Activated CD8-positive, alpha-beta memory T cell treated with anti-CD3 and anti-CD28 coated beads for 4 hours (primary cell): ENCODE data around the gene RGL1.
"Not testable (repeated sequence)": the region's sequence is repeated elsewhere in the genome, so short reads cannot be mapped to it uniquely, and the experiment has no call there.

Experiments used
- DNase-seq, 2 donors: peaks; one replicate each; pipeline ENCODE4 v3.0.0-alpha.2; 2020; ENCODE audit warnings: low read depth in 2 of 2

The RGL1 gene

DNA sequence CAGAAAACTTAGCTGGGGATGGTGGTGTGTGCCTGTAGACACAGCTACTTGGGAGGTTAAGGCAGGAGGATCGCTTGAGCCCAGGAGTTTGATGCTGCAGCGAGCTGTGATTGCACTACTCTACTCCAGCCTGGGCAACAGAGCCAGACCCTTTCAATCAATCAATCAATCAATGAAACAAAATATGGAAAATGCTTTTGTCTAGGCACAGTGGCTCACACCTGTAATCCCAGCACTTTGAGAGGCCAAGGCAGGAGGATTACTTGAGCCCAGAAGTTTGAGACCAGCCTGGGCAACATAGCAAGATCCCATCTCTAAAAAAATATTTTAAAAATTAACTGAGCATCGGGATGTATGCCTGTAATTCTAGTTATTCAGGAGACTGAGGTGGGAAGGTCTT is 19.0 kb upstream of the RGL1 start:
- not testable (repeated sequence) for DNase-seq

DNA sequence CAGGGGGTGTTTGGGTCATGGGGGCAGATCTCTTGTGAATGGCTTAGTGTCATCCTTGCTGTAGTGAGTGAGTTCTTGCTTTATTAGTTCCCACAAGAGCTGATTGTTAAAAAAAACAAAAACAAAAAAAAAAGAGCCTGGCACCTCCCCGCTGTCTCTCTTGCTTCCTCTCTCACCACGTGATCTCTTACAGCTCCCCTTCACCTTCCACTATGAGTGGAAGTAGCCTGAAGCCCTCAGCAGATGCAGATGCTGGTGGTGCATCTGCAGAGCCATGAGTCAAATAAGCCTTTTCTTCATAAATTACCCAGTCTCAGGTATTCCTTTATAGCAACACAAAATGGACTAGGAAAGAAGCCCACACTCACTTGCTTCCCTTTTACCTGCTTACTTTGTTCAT is 17.2 kb upstream of the RGL1 start:
- DNase-seq = no peak

DNA sequence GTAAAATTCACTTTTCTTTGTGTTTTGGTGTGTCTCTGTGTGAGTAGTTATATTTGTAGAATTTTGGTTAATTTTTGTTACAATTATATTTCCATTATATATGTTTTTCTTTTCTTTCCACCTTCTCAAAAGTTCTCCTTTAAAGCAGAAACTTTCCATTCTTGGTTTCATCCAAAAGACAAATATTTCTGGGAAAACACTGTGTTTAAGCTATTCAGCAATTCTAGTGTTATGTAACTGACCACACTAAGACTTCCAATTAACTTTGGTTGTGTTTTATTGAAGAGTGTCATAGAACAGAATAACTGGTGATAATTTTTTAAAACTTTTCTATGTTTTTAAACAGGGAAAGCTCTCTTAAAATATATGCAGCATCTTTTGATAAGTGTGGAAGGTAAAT is 13.6 kb upstream of the RGL1 start:
- DNase-seq = no peak

DNA sequence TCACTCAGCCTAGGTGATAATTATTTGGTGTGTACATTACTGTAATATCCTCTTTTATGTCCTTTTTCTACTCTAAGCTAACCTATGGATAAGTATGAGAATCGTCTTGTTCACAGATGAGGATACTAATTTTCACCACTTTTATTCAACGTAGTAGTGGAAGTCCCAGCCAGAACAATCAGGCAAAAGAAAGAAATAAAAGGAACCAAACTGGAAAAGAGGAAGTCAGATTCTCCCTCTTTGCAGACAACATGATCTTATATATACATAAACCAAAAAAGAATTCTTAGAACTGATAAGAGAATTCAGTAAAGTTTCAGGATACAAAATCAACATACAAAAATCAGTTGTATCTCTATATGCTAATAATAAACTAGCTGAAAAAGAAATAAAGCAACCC is 12.6 kb upstream of the RGL1 start:
- DNase-seq = no peak

DNA sequence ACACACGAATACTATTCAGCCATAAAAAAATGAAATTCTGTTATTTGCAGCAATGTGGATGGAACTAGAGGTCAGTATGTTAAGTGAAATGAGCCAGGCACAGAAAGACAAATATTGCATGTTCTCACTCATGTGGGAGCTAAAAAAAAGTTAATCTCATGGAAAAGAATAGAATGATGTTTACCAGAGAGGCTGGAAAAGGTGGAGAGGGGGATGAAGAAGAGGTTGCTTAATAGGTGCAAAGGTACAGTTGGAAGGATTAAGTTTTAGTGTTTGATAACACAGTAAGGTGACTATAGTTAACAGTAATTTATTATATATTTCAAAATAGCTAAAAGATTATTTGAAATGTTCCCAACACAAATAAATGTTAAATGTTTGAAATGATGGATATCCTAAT is 10.8 kb upstream of the RGL1 start:
- no peak for DNase-seq

DNA sequence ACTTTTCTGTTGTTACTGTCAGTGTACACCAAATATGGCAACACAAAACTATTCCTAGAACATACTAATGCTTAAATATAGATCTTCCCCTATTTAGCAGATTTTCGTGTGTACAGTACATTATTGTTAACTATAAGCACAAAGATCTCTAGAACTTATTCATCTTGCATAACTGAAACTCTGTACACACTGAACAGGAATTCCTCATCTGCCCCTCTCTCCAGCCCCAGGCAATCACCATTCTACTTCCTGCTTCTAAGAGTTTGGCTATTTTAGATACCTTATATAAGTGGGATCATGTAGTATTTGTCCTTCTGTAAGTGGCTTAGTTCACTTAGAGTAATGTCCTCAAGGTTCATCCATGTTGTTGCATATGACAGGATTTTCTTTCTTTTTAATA is 4.5 kb upstream of the RGL1 start:
- DNase-seq = no peak

DNA sequence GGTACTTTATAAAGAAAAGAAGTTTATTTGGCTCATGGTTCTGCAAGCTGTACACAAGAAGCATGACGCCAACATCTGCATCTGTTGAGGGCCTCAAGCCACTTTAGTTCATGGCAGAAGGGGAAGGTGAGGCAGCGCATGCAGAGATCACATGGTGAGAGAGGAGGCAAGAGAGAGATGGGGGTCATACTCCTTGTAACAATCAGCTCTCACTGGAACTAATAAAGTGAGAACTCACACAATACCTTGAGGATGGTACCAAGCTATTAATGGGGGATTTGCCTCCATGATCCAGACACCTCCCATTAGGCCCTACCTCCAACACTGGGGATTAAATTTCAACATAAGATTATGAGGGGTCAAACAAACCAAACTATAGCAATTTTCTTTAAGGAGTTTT is 3.3 kb upstream of the RGL1 start:
- DNase-seq = no peak

DNA sequence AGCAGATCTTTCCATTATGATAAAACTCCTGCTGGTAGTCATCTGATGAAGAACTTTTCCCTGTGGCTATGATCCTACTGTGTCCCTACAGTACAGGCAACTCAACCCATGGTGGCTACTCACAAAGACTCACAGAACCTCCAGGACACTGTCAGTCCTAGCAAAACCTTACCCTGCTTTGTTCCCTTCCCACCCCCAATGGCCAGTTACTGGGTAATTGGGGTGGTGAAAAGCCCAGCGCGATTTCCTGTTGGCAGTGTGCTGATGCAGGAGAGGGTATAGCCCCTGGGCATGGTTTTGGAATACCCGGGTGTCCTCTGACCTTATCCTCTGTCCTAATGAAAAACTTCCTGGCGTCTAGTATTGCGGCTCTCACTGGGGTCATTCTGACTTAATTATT is 533 bp upstream of the RGL1 start:
- DNase-seq = no peak

DNA sequence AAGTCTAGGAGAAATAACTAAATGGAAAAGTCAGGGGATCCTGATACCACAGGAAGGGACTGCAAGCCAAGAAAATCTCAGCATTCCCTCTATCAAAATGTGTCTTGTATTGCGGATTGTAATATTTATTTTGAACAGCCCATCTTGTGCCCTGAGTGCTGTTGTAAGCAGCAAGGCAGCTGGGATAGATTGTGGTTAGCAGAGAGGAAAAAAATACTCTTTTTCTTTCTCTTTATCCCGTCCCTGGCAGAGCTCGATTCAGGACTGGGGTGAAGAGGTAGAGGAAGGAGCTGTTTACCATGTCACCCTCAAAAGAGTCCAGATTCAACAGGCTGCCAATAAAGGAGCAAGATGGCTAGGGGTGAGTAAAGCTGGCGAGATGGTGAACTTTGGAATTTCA is 1.2 kb downstream of the RGL1 start:
- no peak for DNase-seq

DNA sequence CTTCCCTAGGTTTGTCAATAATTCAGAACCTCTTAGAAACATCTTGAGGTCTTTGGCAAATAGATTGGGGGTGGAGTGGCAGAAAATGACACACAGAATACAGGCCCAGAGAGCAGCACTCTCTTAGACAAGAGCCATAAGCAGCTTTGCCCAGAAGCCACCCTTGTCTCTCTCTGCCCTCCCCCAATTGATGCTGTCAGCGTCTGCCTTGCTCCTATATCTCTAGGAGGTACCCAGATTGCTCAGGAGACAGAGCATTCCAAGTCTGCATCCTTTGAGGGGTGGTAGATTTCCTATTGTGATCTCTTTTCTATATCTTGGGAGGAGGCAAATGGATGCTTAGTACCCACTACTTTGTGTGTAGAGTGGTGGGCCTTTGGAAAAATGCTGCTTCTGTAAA is 1.8 kb downstream of the RGL1 start:
- DNase-seq = no peak

DNA sequence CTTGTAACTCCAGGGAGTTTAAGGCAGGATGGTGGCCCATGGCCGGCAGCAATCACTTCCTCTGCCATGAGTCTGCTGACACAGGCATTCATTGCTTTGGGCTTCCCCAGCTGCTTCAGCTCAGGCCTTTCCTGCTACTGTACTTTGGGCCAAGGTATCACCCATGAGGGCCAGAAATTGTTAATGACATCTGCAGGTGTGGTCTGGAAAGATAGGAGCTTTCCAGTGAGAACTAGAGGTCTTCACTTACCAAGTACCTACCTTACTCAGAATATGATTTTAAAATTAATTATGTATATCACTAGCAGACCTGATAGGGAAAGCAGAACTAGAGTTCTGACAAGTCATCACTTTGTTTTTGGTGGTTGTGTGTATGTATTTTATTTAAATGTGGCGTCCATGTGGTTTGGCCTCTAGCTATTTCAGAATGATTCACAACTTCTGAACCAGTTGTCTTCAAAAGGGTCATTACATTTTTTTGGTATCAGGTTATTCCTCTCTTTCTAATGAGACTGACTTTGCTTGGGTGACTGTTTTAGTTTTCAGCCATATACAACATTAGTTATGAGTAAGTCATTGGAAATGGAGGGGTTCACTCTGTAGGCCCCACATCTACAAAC is 2.7 kb downstream of the RGL1 start:
- DNase-seq = no peak

DNA sequence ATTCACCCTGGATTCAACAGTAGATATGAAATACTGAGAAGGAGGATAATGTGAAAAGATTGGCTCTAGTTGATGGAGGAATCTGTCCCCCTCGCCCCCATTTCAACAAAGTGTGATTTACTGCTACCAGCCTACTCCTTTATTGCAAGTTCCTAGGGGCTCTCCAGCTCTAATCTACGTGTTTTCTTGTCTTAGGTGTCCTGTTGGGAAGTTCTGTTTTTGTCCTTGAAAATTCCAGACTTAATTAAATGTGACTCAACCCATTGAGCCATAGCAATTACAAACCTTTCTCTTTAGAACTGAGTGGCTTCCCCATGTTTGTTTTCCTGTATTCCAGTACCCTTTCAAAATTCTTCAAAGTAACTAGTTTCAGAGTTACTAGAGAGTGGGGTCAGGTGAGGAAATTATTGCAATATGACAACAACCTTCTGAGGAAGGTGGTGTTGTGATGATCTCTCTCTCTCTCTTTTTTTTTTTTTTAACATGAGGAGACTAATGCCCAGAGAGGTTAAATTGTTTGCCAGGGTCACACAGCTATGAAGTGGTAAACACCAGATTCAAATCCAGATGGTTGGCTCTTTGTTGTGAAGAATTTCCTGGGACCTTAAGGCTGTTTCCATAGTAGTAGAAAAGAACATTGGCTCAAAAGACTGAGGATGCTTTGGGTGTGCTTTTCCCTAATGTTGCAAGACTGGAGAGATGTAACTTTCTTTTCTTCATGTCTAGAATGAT is 3.5 kb downstream of the RGL1 start:
- DNase-seq = no peak

DNA sequence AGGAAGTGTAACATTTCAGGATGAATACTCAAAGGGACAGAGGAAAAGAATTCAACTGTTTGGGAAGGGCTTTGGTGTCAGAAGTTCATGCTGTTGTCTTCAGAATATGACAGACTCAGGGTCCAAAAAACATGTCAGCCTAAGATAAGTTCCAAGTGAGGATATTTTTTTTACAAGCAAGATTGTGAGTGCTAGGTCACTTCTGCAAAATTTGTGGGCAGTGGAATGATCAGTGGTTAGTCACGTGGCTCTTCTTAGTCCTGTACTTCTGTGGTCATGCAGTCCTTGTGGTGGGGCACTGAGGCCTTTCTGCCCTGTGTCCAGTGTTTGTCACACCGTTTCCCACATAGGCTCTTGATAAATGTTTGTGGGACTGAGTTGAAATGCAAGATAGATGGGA is 5.2 kb downstream of the RGL1 start:
- no peak for DNase-seq

DNA sequence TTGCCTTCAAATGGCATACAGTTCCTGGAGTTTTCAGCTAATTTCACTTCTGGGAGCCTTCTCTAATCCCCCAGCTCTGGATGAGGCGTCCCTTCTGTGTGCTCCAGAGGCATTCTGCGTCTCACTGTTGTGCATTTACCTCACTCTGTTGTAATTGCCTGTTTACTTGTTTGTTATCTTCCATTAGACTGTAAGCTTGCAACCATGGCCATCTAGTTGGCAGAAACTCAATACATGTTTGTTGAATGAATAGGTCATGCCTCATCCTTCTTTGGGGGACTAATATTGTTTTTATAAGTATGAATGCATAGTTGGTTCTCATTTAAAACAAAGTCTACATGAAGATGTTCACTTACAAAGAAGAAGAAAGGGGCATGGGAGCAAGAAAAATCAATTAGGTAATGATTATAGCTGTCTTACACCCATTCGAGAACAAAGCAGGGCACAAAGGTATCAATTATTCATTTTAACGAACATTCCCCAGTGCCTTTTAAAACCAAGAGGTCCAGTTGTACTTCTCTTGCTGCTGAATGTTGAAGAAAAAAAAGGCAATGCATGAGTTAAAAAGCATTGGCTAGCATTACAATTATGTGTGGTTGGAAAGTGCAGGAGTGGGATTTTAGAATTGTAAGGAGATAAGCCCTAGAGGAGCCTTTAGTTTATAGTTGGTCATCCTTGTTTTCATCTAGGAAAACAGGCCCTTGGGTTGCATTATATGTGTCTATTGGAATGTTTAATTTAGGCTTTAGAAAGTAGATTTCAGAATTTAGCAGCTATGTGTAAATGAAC is 6.0 kb downstream of the RGL1 start:
- DNase-seq = no peak

DNA sequence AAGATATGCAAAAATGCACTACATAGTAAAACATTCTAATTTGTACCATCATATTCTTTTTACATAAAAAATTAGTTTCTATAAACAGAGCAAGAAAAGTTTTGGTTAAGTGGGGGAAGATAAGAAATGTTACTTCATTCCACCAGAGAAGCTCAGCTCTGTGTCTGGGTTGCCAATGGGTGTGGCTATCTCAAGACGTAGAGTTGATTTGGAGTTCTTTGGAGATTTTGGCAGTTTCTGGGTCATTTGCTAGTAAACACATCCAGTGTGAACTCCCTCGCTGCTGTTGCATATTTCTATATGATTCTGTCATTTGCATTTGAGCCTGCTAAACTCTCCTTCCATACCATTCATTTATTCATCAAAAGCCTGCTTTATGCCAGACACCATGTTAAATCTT is 7.2 kb downstream of the RGL1 start:
- DNase-seq = no peak

DNA sequence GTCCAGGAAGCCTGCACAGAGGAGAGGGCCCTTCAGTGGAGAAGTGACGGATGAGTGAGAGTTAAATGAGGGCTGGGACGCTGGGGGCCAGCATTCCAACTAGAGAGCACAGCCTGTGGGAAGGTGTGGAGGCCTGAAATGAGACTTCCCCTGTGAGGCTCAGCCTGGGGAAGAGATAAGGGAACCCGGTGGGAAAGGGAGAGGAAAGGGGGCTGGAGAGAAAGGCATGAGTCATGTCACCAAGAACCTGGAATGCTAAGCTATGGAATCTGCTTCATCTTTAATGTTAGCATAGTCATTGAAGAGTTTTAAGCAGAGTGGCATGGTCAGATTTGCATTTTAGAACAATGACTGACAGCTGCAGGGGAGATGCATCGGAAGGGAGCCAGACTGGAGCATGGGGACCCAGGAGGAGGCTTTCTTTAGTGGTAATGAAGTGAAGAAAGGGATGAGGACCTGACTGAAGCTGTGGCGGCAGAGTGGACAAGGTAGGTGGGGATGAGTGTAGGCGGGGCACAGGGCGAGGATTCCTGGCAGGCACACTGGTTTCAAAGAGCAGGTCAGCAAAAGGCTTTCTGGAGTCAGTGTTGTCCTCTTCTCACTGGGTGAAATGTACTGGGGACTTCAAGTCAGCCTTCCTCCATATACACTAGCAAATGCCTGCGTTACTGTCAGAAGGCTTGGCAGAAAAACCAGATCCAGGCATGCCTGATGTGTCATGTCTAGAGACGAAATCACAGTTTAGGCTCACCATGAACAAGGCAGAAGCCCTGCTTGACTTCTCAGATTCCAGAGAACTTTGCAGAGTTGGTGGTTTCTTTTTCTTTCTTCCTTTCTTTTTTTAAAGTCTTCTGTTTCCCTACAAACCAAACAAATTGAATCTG is 8.0 kb downstream of the RGL1 start:
- no peak for DNase-seq

DNA sequence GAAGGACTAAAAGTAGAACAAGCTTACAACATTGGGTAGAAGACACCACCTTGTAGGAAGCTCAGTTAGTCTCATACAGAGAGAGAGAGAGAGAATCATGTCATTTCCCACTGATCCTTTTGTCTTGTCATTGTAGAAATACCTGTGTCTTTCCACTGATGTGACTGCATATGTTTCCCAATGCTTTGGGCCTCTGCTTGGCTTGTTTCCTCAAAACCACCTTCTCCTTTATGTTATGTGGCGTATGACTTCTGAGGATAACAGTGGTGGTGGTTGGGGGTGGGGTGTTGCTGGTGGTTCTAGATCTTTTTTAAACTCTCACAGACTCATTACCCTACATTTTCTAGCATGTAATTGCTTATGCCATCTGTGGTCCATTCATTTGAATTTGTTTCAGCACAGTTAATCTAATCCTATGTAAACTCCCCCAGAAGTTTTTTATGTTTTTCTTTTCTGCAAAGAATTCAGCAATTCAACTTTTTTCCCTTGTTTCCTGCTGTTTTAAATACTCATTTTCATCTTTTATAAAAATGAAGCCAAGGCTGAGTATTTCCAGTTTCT is 9.3 kb downstream of the RGL1 start:
- DNase-seq = no peak

DNA sequence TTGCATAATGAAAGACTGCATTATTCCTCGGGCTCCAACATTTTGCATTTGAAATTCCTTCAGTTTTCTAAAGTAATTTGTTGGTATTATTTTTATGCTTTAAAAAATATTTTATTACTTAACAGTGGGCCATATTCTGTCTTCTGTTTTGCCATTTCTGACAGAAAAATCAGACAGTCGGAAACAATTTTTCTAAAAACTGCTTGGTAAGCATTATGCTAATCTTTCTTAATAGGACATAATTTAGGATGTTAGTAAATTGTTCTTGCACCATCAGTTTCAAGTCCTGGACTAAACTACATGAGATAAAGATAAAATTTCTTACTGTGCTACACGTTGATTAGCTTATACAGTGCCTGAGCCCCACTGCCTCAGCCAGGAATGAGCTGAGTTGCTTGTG is 11.2 kb downstream of the RGL1 start:
- DNase-seq = no peak

DNA sequence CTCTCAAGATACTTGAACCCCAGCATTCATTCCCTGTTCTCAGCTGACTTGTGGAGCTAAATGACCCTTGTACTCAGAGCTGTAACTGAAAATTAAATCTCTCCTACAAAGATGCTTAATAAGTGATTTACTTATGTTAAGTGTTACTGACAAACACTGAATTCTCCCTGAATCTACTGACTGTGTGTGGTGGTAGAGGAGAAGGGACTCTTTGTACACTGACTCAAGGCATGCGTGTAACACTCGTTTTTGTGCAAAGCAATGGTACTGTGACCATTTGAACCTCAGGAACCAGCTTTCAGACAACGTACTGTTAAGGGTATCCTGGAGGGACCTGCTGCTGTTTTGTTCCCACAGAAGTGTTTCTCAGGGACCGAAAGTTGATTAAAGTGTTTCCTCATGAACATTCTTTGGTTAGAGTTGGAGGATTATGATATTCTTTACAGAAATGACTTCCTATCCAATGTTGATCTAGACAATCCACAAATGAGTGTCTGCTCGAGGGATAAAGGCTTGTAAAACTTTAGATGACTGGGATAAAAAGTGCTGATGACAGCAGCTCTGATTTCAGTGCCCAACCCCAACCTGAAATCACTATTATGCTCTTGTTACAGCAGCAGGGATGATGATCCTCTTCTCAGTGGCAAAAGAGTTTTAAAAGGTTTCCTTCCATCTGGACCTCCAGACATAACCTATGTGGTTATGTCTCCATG is 12.8 kb downstream of the RGL1 start:
- DNase-seq = no peak

DNA sequence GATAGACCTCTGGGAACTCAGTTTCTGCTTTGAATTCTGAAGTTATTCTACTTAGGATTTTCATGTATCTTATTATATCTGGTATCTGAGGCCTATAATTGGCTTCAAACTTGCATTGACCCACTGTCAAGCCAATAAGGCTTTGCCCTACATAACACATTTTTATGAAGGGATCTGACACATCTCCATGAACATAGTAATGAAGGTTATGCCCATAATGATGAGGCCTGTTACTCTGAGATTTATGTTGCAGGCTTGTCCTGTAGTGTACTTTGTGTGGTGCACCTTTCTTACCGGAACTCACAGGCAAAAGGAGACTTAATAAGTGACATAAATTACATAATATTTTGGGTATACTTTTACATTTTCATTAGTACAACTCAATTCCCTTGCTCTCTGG is 14.1 kb downstream of the RGL1 start:
- DNase-seq = no peak

DNA sequence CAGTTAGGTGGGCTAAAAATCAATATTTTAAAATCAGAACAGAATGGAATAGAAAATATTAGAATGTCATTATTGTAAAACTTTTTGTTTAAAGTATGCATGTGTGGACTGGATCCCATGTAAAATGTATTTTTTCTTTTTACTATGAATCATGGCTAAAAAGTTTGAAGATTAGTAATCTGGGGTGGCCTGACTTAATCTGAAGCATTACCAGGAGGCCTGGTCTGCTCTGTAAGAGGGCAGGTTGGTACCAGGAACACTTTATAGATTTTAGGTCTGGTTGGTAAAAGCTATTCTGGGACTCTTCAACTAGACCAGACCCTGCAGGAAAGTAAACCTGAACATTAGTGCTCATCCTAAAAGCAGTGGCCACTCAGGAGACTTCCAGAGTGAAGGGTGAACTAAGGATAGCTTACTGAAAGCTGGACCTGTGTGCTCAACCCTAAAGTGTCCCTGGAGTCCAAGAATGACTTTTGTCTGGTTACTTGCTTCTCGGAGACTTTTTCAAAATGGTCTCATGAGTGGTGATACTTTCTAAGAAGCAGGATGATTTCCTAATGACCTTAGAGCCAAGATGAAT is 16.5 kb downstream of the RGL1 start:
- DNase-seq = no peak
